Measurements from ENCODE around the gene RHBDF2. TPM values are rescaled to one million over a fixed set of nuclear protein-coding genes. Genes with fewer than 3 reads are reported as not detected.

Gene RHBDF2
- total and polyA plus RNA-seq, 2 donors: 5.9 to 20.6 TPM

GRCh38 chr17:76538941-76539570 lies 37.8 kb upstream of the RHBDF2 start:
- Histone ChIP-seq H3K36me3 (ENCODE audit: control insufficient read depth in 2 of 2, insufficient read depth in 2 of 2, low read length in 1 of 2) (no peaks in the 10 kb centered on the region), H3K4me1 (ENCODE audit: control insufficient read depth in 2 of 2, insufficient read depth in 2 of 2, low read length in 2 of 2) (peaks cover 3 to 26% of the 10 kb centered on the region in 2 donors), H3K27ac (ENCODE audit: low read depth in 1 of 2, low read length in 1 of 2) (no peak overlapping the region), H3K9me3 (ENCODE audit: control insufficient read depth in 2 of 2, insufficient read depth in 1 of 2, low read length in 1 of 2) (peaks cover 0 to 5% of the 10 kb centered on the region in 2 donors), H3K4me3 (ENCODE audit: low read length in 2 of 2) (no peak overlapping the region), H3K27me3 (ENCODE audit: control insufficient read depth in 2 of 2, insufficient read depth in 1 of 2, low read length in 1 of 2) (peaks cover 56 to 91% of the 10 kb centered on the region in 2 donors)
- WGBS: 97% methylated on average over 9 of the region's 9 CpGs
- no peak for DNase-seq (ENCODE audit: low read depth in 6 of 9, low spot score in 9 of 9)

GRCh38 chr17:76538281-76538931 lies 37.2 kb upstream of the RHBDF2 start:
- H3K27ac ChIP-seq (ENCODE audit: low read depth in 1 of 2, low read length in 1 of 2): no peak overlapping the region
- WGBS: 32% methylated on average over 37 of the region's 37 CpGs
- H3K27me3 ChIP-seq (ENCODE audit: control insufficient read depth in 2 of 2, insufficient read depth in 1 of 2, low read length in 1 of 2): peaks cover 55 to 84% of the 10 kb centered on the region in 2 donors
- no peak for DNase-seq (ENCODE audit: low read depth in 6 of 9, low spot score in 9 of 9)
- H3K36me3 ChIP-seq (ENCODE audit: control insufficient read depth in 2 of 2, insufficient read depth in 2 of 2, low read length in 1 of 2): no peaks in the 10 kb centered on the region
- H3K9me3 ChIP-seq (ENCODE audit: control insufficient read depth in 2 of 2, insufficient read depth in 1 of 2, low read length in 1 of 2): peaks cover 0 to 5% of the 10 kb centered on the region in 2 donors
- peaks cover 3 to 19% of the 10 kb centered on the region in 2 donors for H3K4me1 ChIP-seq (ENCODE audit: control insufficient read depth in 2 of 2, insufficient read depth in 2 of 2, low read length in 2 of 2)
- peak overlapping the region in 1 of 2 donors; percentile 35 for H3K4me3 ChIP-seq (ENCODE audit: low read length in 2 of 2)

- no peaks in the 10 kb centered on the region for H3K36me3 ChIP-seq (ENCODE audit: control insufficient read depth in 2 of 2, insufficient read depth in 2 of 2, low read length in 1 of 2)
- H3K4me1 ChIP-seq (ENCODE audit: control insufficient read depth in 2 of 2, insufficient read depth in 2 of 2, low read length in 2 of 2): peaks cover 3 to 19% of the 10 kb centered on the region in 2 donors
- WGBS: 1% methylated on average over 95 of the region's 95 CpGs
- peaks cover 0 to 5% of the 10 kb centered on the region in 2 donors for H3K9me3 ChIP-seq (ENCODE audit: control insufficient read depth in 2 of 2, insufficient read depth in 1 of 2, low read length in 1 of 2)
- DNase-seq (ENCODE audit: low read depth in 6 of 9, low spot score in 9 of 9): no peak
- H3K27me3 ChIP-seq (ENCODE audit: control insufficient read depth in 2 of 2, insufficient read depth in 1 of 2, low read length in 1 of 2): peaks cover 50 to 78% of the 10 kb centered on the region in 2 donors
- peak within 1 kb of the TSS in 1 of 2 donors; percentile 8 for H3K27ac ChIP-seq (ENCODE audit: low read depth in 1 of 2, low read length in 1 of 2)
- peak within 1 kb of the TSS in 1 of 2 donors; percentile 35 for H3K4me3 ChIP-seq (ENCODE audit: low read length in 2 of 2)
Observed at GRCh38 chr17:76537578-76538280, 36.5 kb upstream of the RHBDF2 start, which contains the start of gene CYGB. CYGB (minus strand) TSS chr17:76537709; CDS start chr17:76537542, 167 bp downstream.

- peaks cover 3 to 19% of the 10 kb centered on the region in 2 donors for H3K4me1 ChIP-seq (ENCODE audit: control insufficient read depth in 2 of 2, insufficient read depth in 2 of 2, low read length in 2 of 2)
- H3K36me3 ChIP-seq (ENCODE audit: control insufficient read depth in 2 of 2, insufficient read depth in 2 of 2, low read length in 1 of 2): no peaks in the 10 kb centered on the region
- H3K4me3 ChIP-seq (ENCODE audit: low read length in 2 of 2): peak overlapping the region in 1 of 2 donors; percentile 35
- H3K9me3 ChIP-seq (ENCODE audit: control insufficient read depth in 2 of 2, insufficient read depth in 1 of 2, low read length in 1 of 2): peaks cover 0 to 5% of the 10 kb centered on the region in 2 donors
- no peak overlapping the region for H3K27ac ChIP-seq (ENCODE audit: low read depth in 1 of 2, low read length in 1 of 2)
- peaks cover 50 to 73% of the 10 kb centered on the region in 2 donors for H3K27me3 ChIP-seq (ENCODE audit: control insufficient read depth in 2 of 2, insufficient read depth in 1 of 2, low read length in 1 of 2)
- DNase-seq (ENCODE audit: low read depth in 6 of 9, low spot score in 9 of 9): no peak
- WGBS: 33% methylated on average over 26 of the region's 26 CpGs
Observed at GRCh38 chr17:76537288-76537577, 36.0 kb upstream of the RHBDF2 start.

- no peak for DNase-seq (ENCODE audit: low read depth in 6 of 9, low spot score in 9 of 9)
- Histone ChIP-seq H3K4me3 (ENCODE audit: low read length in 2 of 2) (no peak overlapping the region), H3K9me3 (ENCODE audit: control insufficient read depth in 2 of 2, insufficient read depth in 1 of 2, low read length in 1 of 2) (peaks cover 0 to 5% of the 10 kb centered on the region in 2 donors), H3K27me3 (ENCODE audit: control insufficient read depth in 2 of 2, insufficient read depth in 1 of 2, low read length in 1 of 2) (peaks cover 50 to 69% of the 10 kb centered on the region in 2 donors), H3K4me1 (ENCODE audit: control insufficient read depth in 2 of 2, insufficient read depth in 2 of 2, low read length in 2 of 2) (peaks cover 3 to 19% of the 10 kb centered on the region in 2 donors), H3K27ac (ENCODE audit: low read depth in 1 of 2, low read length in 1 of 2) (peak overlapping the region in 1 of 2 donors; percentile 8), H3K36me3 (ENCODE audit: control insufficient read depth in 2 of 2, insufficient read depth in 2 of 2, low read length in 1 of 2) (no peaks in the 10 kb centered on the region)
- WGBS: 88% methylated on average over 25 of the region's 25 CpGs
Observed at GRCh38 chr17:76536511-76537287, 35.5 kb upstream of the RHBDF2 start.

GRCh38 chr17:76535788-76536510 lies 34.7 kb upstream of the RHBDF2 start:
- Histone ChIP-seq H3K27ac (ENCODE audit: low read depth in 1 of 2, low read length in 1 of 2) (no peak overlapping the region), H3K27me3 (ENCODE audit: control insufficient read depth in 2 of 2, insufficient read depth in 1 of 2, low read length in 1 of 2) (peaks cover 50 to 62% of the 10 kb centered on the region in 2 donors), H3K4me1 (ENCODE audit: control insufficient read depth in 2 of 2, insufficient read depth in 2 of 2, low read length in 2 of 2) (peaks cover 3 to 17% of the 10 kb centered on the region in 2 donors), H3K4me3 (ENCODE audit: low read length in 2 of 2) (no peak overlapping the region), H3K9me3 (ENCODE audit: control insufficient read depth in 2 of 2, insufficient read depth in 1 of 2, low read length in 1 of 2) (peaks cover 0 to 5% of the 10 kb centered on the region in 2 donors), H3K36me3 (ENCODE audit: control insufficient read depth in 2 of 2, insufficient read depth in 2 of 2, low read length in 1 of 2) (no peaks in the 10 kb centered on the region)
- WGBS: 87% methylated on average over 19 of the region's 19 CpGs
- no peak for DNase-seq (ENCODE audit: low read depth in 6 of 9, low spot score in 9 of 9)

- H3K36me3 ChIP-seq (ENCODE audit: control insufficient read depth in 2 of 2, insufficient read depth in 2 of 2, low read length in 1 of 2): no peaks in the 10 kb centered on the region
- peaks cover 45 to 54% of the 10 kb centered on the region in 2 donors for H3K27me3 ChIP-seq (ENCODE audit: control insufficient read depth in 2 of 2, insufficient read depth in 1 of 2, low read length in 1 of 2)
- no peak for DNase-seq (ENCODE audit: low read depth in 6 of 9, low spot score in 9 of 9)
- H3K4me1 ChIP-seq (ENCODE audit: control insufficient read depth in 2 of 2, insufficient read depth in 2 of 2, low read length in 2 of 2): peaks cover 0 to 19% of the 10 kb centered on the region in 2 donors
- H3K27ac ChIP-seq (ENCODE audit: low read depth in 1 of 2, low read length in 1 of 2): no peak overlapping the region
- 75% methylated on average over 7 of the region's 7 CpGs for WGBS
- peaks cover 0 to 5% of the 10 kb centered on the region in 2 donors for H3K9me3 ChIP-seq (ENCODE audit: control insufficient read depth in 2 of 2, insufficient read depth in 1 of 2, low read length in 1 of 2)
- H3K4me3 ChIP-seq (ENCODE audit: low read length in 2 of 2): no peak overlapping the region
Observed at GRCh38 chr17:76534831-76535732, 33.9 kb upstream of the RHBDF2 start.

Measured in thymus (tissue), 11 donors.